Activated T-cell treated with anti-CD3 and anti-CD28 coated beads, Interleukin-2, amount 50 U/mL, for 4 hours (primary cell): ENCODE measurements around the gene PLSCR4. TPM values are rescaled to one million over a fixed set of nuclear protein-coding genes. Genes with fewer than 3 reads are reported as not detected.

ENCODE experiments used
- ATAC-seq, 2 donors: fragments of 200-7000 bp; cut with Tn5 transposase; one replicate each; pipeline ENCODE4 v1.10.0; 2021
- DNase-seq: peaks from one replicate; pipeline ENCODE4 v3.0.0-alpha.2; 2020
- H3K27me3 Mint-ChIP-seq: one replicate; pipeline ENCODE4 v1.8.0; 2021; ENCODE audit warnings: low read depth, mixed read lengths
- H3K36me3 Mint-ChIP-seq: one replicate; pipeline ENCODE4 v1.8.0; 2022; ENCODE audit warnings: mixed read lengths; ENCODE audit not compliant: insufficient read depth
- H3K4me1 Mint-ChIP-seq: one replicate; pipeline ENCODE4 v1.8.0; 2021; ENCODE audit warnings: low read depth, mixed read lengths
- H3K4me3 Mint-ChIP-seq: one replicate; pipeline ENCODE4 v1.8.0; 2021; ENCODE audit warnings: mild to moderate bottlenecking, moderate library complexity, mixed read lengths
- H3K9me3 Mint-ChIP-seq: one replicate; pipeline ENCODE4 v1.8.0; 2021; ENCODE audit warnings: mixed read lengths
- total RNA-seq, 3 donors: library from RNA; stranded (reverse); gene quantifications; one replicate each; pipeline ENCODE4 v1.2.1, GENCODE V29; 2021

Gene PLSCR4
- total RNA-seq, 3 donors from 2014 or later: 0.24 TPM; not detected in 2

GRCh38 chr3:146191051-146191450 is 59.9 kb downstream of the PLSCR4 start:
- Mint-ChIP-seq H3K36me3 (no peaks in the 10 kb centered on the region), H3K4me1 (no peaks in the 10 kb centered on the region), H3K9me3 (no peaks in the 10 kb centered on the region), H3K27me3 (peaks cover 1% of the 10 kb centered on the region), H3K4me3 (no peak overlapping the region)
- no peak for ATAC-seq
- no peak for DNase-seq

GRCh38 chr3:146189519-146190173 is 61.3 kb downstream of the PLSCR4 start:
- no peak for DNase-seq
- Mint-ChIP-seq H3K4me1 (no peaks in the 10 kb centered on the region), H3K36me3 (no peaks in the 10 kb centered on the region)

GRCh38 chr3:146187334-146187950 is 63.5 kb downstream of the PLSCR4 start:
- no peaks in the 10 kb centered on the region for H3K9me3 Mint-ChIP-seq
- DNase-seq: no peak

More at GRCh38 chr3:146189519-146190173, 61.3 kb downstream of the PLSCR4 start:
- Mint-ChIP-seq H3K27me3 (peaks cover 1% of the 10 kb centered on the region), H3K9me3 (no peaks in the 10 kb centered on the region), H3K4me3 (no peak overlapping the region)
- ATAC-seq: no peak

GRCh38 chr3:146184241-146185015 is 66.5 kb downstream of the PLSCR4 start:
- no peaks in the 10 kb centered on the region for H3K9me3 Mint-ChIP-seq
- no peak for ATAC-seq
- no peaks in the 10 kb centered on the region for H3K4me1 Mint-ChIP-seq
- DNase-seq: no peak
- no peaks in the 10 kb centered on the region for H3K36me3 Mint-ChIP-seq
- no peak overlapping the region for H3K4me3 Mint-ChIP-seq
- H3K27me3 Mint-ChIP-seq: peaks cover under 1% of the 10 kb centered on the region

More at GRCh38 chr3:146187334-146187950, 63.5 kb downstream of the PLSCR4 start:
- Mint-ChIP-seq H3K27me3 (peaks cover 1% of the 10 kb centered on the region), H3K4me1 (no peaks in the 10 kb centered on the region), H3K4me3 (no peak overlapping the region), H3K36me3 (no peaks in the 10 kb centered on the region)
- ATAC-seq: no peak

GRCh38 chr3:146181216-146181615 is 69.7 kb downstream of the PLSCR4 start:
- Mint-ChIP-seq H3K27me3 (no peaks in the 10 kb centered on the region), H3K9me3 (no peaks in the 10 kb centered on the region), H3K4me1 (no peaks in the 10 kb centered on the region), H3K36me3 (no peaks in the 10 kb centered on the region), H3K4me3 (no peak overlapping the region)
- ATAC-seq (no peak), DNase-seq (no peak)

GRCh38 chr3:146180376-146180775 is 70.5 kb downstream of the PLSCR4 start:
- Mint-ChIP-seq H3K4me3 (no peak overlapping the region), H3K36me3 (no peaks in the 10 kb centered on the region), H3K9me3 (no peaks in the 10 kb centered on the region), H3K4me1 (no peaks in the 10 kb centered on the region), H3K27me3 (peaks cover 3% of the 10 kb centered on the region)
- DNase-seq: no peak
- ATAC-seq: no peak

- H3K4me1 Mint-ChIP-seq: no peaks in the 10 kb centered on the region
- H3K36me3 Mint-ChIP-seq: no peaks in the 10 kb centered on the region
- ATAC-seq (no peak), DNase-seq (no peak)
- peaks cover 3% of the 10 kb centered on the region for H3K27me3 Mint-ChIP-seq
- H3K4me3 Mint-ChIP-seq: no peak overlapping the region
- H3K9me3 Mint-ChIP-seq: no peaks in the 10 kb centered on the region
Measured at GRCh38 chr3:146178006-146178689, 72.8 kb downstream of the PLSCR4 start.

- H3K27me3 Mint-ChIP-seq: peaks cover 6% of the 10 kb centered on the region
- ATAC-seq: no peak
- no peaks in the 10 kb centered on the region for H3K9me3 Mint-ChIP-seq
- no peak overlapping the region for H3K4me3 Mint-ChIP-seq
- no peaks in the 10 kb centered on the region for H3K4me1 Mint-ChIP-seq
- H3K36me3 Mint-ChIP-seq: no peaks in the 10 kb centered on the region
- no peak for DNase-seq
Measured at GRCh38 chr3:146177519-146177918, 73.4 kb downstream of the PLSCR4 start.

- Mint-ChIP-seq H3K9me3 (no peaks in the 10 kb centered on the region), H3K4me3 (no peak overlapping the region), H3K4me1 (no peaks in the 10 kb centered on the region), H3K36me3 (no peaks in the 10 kb centered on the region), H3K27me3 (peaks cover 7% of the 10 kb centered on the region)
- ATAC-seq (no peak), DNase-seq (no peak)
Measured at GRCh38 chr3:146177072-146177471, 73.8 kb downstream of the PLSCR4 start.

GRCh38 chr3:146172586-146172985 is 78.3 kb downstream of the PLSCR4 start:
- DNase-seq (no peak), ATAC-seq (no peak)
- peaks cover 9% of the 10 kb centered on the region for H3K27me3 Mint-ChIP-seq
- H3K9me3 Mint-ChIP-seq: no peaks in the 10 kb centered on the region
- H3K4me1 Mint-ChIP-seq: no peaks in the 10 kb centered on the region
- H3K4me3 Mint-ChIP-seq: no peak overlapping the region
- no peaks in the 10 kb centered on the region for H3K36me3 Mint-ChIP-seq

- DNase-seq (no peak), ATAC-seq (no peak)
- Mint-ChIP-seq H3K4me3 (no peak overlapping the region), H3K36me3 (no peaks in the 10 kb centered on the region), H3K9me3 (no peaks in the 10 kb centered on the region), H3K27me3 (peaks cover 8% of the 10 kb centered on the region), H3K4me1 (no peaks in the 10 kb centered on the region)
Measured at GRCh38 chr3:146170591-146170990, 80.3 kb downstream of the PLSCR4 start.

GRCh38 chr3:146169891-146170290 is 81.0 kb downstream of the PLSCR4 start:
- H3K4me1 Mint-ChIP-seq: no peaks in the 10 kb centered on the region
- no peaks in the 10 kb centered on the region for H3K9me3 Mint-ChIP-seq
- no peaks in the 10 kb centered on the region for H3K36me3 Mint-ChIP-seq
- ATAC-seq (no peak), DNase-seq (no peak)
- peaks cover 10% of the 10 kb centered on the region for H3K27me3 Mint-ChIP-seq
- H3K4me3 Mint-ChIP-seq: no peak overlapping the region

- no peak overlapping the region for H3K4me3 Mint-ChIP-seq
- H3K36me3 Mint-ChIP-seq: no peaks in the 10 kb centered on the region
Measured at GRCh38 chr3:146166826-146167225, 84.1 kb downstream of the PLSCR4 start.

GRCh38 chr3:146166415-146166821 is 84.5 kb downstream of the PLSCR4 start:
- no peaks in the 10 kb centered on the region for H3K36me3 Mint-ChIP-seq
- no peak for ATAC-seq
- no peak for DNase-seq
- H3K27me3 Mint-ChIP-seq: peaks cover 26% of the 10 kb centered on the region
- peaks cover 3% of the 10 kb centered on the region for H3K4me1 Mint-ChIP-seq
- no peak overlapping the region for H3K4me3 Mint-ChIP-seq
- no peaks in the 10 kb centered on the region for H3K9me3 Mint-ChIP-seq

More at GRCh38 chr3:146166826-146167225, 84.1 kb downstream of the PLSCR4 start:
- ATAC-seq (no peak), DNase-seq (no peak)
- Mint-ChIP-seq H3K27me3 (peaks cover 22% of the 10 kb centered on the region), H3K9me3 (no peaks in the 10 kb centered on the region), H3K4me1 (no peaks in the 10 kb centered on the region)
